Stimulated activated naive B cell treated with anti-CD40 and anti-IgM and Interleukin-4, amounts not matched to agents 10 μg/mL and 1 μg/mL and 100 μg/mL, for 72 hours (primary cell): ENCODE data around the gene DNAAF5.

Experiments used
- ATAC-seq, 2 donors: fragments of 150-1000 bp; cut with Tn5 transposase; replicated peaks; 2 replicates each; pipeline ENCODE4 v1.10.0; 2021; ENCODE audit warnings: moderate library complexity in 1 of 2
- DNase-seq: peaks from one replicate; pipeline ENCODE4 v3.0.0; 2021
- H3K27ac Mint-ChIP-seq: one replicate; pipeline ENCODE4 v1.8.0; 2022; ENCODE audit warnings: mild to moderate bottlenecking, mixed read lengths
- H3K27me3 Mint-ChIP-seq, 2 donors: one replicate each; pipeline ENCODE4 v1.8.0; 2022; ENCODE audit warnings: mixed read lengths in 2 of 2
- H3K36me3 Mint-ChIP-seq, 2 donors: one replicate each; pipeline ENCODE4 v1.8.0; 2022; ENCODE audit warnings: mixed read lengths in 2 of 2, mild to moderate bottlenecking in 1 of 2
- H3K4me1 Mint-ChIP-seq, 2 donors: one replicate each; pipeline ENCODE4 v1.8.0; 2022; ENCODE audit warnings: mixed read lengths in 2 of 2, mild to moderate bottlenecking in 1 of 2
- H3K4me3 Mint-ChIP-seq, 2 donors: one replicate each; pipeline ENCODE4 v1.8.0; 2022; ENCODE audit warnings: mild to moderate bottlenecking in 2 of 2, mixed read lengths in 2 of 2, moderate library complexity in 1 of 2
- H3K9me3 Mint-ChIP-seq, 2 donors: one replicate each; pipeline ENCODE4 v1.8.0; 2022; ENCODE audit warnings: mixed read lengths in 2 of 2, mild to moderate bottlenecking in 1 of 2

Gene DNAAF5

DNA sequence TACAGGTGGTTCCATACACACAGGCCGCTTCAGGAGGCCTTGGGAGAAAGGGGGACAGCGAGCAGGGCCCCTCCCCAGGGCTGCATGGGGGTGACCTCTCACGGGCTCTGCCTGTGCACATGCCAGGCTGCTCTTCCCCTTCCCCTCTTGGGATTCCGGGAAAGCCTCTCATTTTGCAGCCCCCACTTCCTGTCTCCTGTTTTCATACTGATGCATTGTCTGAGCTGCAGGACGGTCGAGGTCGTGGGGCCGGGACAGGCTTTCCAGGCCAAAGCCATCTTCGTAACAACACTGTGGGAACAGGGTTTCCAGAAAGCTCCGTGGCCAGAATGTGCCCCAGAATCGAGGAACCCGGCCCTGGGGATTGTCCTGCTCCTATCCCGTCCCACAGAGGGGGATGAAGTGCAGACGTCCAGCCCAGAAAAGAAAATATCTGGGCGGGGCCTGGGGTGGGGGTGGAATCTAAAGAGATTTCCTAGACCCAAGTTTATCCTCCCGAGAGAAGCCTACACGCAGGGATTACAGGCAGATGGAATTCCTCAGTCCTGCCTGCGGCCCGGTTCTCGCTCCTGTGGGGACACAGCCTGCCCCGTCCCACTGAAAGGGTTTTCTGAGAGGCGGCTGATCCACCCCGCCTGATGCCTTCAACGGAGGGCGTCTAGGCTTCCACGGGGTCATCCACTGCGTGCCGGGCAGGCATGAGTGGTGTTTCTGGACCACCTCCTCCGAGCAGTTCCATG is 29.5 kb upstream of the DNAAF5 start:
- Mint-ChIP-seq H3K4me1 (peaks cover 0 to 3% of the 10 kb centered on the region in 2 donors), H3K9me3 (peaks cover 3 to 4% of the 10 kb centered on the region in 2 donors), H3K36me3 (peaks cover 56 to 73% of the 10 kb centered on the region in 2 donors), H3K27ac (no peak overlapping the region), H3K4me3 (no peak overlapping the region), H3K27me3 (no peaks in the 10 kb centered on the region)
- ATAC-seq (no peak), DNase-seq (no peak)

DNA sequence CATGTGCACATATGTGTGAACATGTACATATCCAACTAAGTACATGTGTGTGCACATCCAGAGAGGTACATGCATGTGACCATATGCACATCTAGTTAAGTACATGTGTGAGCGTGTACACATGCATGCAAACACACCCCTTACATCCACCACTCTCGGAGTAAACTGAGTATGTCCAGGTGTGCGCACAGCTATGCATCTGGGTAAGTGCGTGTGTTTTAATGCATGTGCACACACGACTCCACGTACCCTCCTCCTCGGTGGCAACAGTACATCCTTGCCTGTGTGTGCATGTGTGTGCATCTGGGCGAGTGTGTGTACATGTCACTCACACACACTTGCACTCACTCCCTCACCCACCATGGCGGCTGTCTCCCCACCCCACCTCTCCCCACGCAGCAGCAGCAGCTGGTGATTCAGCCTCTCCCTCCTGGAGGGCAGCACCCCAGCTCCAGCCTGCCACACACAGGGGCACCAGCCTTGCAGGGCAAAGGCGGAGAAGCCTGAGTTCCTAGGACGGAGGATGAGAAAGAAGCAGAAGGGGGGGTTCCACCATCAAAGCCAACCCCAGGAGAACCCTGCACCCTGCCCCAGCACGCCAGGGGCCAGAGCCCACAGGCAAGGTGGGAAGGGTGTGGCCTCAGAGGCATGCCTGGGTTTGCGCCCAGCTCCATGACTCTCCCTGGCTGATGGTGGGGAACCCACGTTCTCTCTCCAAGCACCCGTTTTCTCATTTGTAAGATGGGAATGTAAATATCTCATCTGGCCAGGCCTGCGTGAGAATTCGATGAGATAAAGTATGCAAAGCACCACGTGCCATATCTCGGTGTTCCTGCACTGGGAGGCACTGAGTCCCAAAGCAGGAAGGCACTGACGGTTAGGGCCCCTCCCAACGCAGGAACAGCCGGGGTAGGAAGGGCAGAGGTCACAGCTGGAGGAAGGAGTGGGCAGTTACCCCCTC is 27.7 kb upstream of the DNAAF5 start:
- Mint-ChIP-seq H3K27ac (no peak overlapping the region), H3K9me3 (peaks cover 7 to 9% of the 10 kb centered on the region in 2 donors), H3K36me3 (peaks cover 54 to 73% of the 10 kb centered on the region in 2 donors), H3K4me1 (no peaks in the 10 kb centered on the region), H3K27me3 (no peaks in the 10 kb centered on the region), H3K4me3 (no peak overlapping the region)
- ATAC-seq (no peak), DNase-seq (no peak)

DNA sequence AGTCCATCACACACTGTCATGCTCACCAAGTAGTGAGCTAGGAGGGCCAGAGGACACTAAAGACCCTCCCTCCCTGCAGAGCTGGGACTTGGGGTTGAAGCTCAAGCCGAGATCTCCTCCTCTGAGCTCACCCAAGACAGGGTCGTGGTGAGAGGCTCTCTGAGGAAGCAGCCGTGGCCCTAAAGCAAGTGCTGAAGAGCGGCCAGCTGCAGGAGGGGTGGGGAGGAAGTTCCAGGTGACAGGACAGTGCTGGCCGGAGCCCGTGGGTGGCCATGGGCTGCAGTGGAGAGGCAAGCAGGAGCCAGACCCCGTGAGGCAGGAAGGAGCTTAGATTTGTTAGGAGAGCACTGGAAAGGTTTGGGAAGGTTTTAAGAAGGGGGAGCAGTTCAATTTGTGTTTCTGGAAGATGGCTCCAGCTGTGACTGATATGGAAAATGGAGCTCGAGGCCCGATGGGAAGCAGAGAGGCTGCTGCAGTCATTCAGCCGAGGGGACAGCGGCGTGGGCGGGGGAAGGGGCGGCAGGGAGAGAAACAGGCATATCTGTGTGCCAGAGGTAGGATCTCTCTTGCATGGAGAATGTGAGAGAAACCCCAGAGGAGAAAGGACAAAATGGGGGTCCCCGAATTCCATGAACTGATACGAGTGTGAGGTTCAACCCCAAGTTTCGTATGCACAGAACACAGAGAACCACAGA is 26.9 kb upstream of the DNAAF5 start:
- ATAC-seq (no peak), DNase-seq (no peak)
- Mint-ChIP-seq H3K9me3 (peaks cover 7 to 9% of the 10 kb centered on the region in 2 donors), H3K4me3 (no peak overlapping the region), H3K36me3 (peaks cover 50 to 72% of the 10 kb centered on the region in 2 donors), H3K27ac (no peak overlapping the region), H3K27me3 (no peaks in the 10 kb centered on the region), H3K4me1 (no peaks in the 10 kb centered on the region)

DNA sequence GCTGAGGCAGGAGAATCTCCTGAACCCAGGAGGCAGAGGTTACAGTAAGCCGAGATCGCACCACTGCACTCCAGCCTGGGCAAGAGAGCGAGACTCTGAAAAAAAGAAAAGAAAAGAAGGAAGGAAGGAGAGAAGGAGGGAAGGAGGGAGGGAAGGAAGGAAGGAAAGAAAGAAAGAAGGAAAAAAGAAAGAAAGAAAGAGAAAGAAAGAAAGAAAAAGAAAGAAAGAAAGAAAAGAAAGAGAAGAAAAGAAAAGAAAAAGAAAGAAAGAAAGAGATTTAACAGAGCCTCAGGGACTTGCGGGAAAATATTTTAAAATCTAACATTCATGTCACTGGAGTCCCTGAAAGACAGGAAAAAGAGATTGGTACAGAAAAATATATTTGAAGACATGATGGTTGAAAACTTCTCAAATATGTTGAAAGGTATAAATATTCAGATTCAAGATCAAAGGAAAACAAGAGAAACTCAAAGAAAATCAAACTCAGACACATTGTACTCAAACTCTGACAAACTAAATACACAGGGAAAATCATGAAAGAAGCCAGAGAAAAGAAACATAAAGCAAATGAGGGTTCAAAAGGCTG is 25.3 kb upstream of the DNAAF5 start:
- Mint-ChIP-seq H3K4me3 (no peak overlapping the region), H3K36me3 (peaks cover 45 to 67% of the 10 kb centered on the region in 2 donors), H3K9me3 (peaks cover 7 to 9% of the 10 kb centered on the region in 2 donors), H3K27ac (no peak overlapping the region), H3K4me1 (no peaks in the 10 kb centered on the region), H3K27me3 (no peaks in the 10 kb centered on the region)
- ATAC-seq (no peak), DNase-seq (no peak)

DNA sequence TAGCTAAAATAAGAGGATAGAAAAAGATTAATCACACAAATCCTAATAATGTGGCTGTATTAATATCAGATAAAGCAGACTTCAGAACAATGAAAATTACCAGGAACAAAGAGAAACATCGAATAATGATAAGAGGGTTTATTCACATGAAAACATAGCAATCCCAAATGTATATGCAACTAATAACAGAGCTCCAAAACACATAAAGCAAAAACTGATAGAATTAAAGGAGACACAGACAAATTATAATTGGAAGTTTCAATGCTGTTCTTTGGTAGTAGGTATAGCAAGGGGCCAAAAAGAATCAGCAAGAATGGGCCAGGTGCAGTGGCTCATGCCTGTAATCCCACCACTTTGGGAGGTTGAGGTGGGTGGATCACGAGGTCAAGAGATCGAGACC is 23.4 kb upstream of the DNAAF5 start:
- H3K27ac Mint-ChIP-seq: no peak overlapping the region
- DNase-seq (no peak), ATAC-seq (no peak)
- H3K27me3 Mint-ChIP-seq: no peaks in the 10 kb centered on the region
- H3K4me1 Mint-ChIP-seq: no peaks in the 10 kb centered on the region
- H3K36me3 Mint-ChIP-seq: peaks cover 51 to 74% of the 10 kb centered on the region in 2 donors
- peaks cover 7 to 9% of the 10 kb centered on the region in 2 donors for H3K9me3 Mint-ChIP-seq
- H3K4me3 Mint-ChIP-seq: no peak overlapping the region

DNA sequence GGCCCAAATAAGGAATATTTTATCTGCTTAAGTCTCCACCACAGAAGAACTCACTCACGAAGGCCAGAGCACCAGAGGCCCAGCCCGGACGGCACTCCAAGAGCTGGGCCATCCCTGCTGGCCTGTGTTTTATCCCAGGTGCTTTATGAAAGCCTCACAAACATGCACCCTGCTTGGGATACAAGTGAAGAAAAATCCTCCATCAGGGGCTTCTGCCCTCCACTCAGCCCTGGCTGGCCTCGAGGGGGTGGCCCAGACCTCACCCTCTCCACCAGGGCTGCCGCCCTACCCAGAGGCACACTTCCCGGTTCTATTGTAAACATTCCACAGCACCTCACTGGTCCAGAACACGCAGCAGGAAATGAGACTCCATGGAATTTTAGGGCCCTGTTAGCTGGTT is 19.8 kb upstream of the DNAAF5 start:
- H3K36me3 Mint-ChIP-seq: peaks cover 46 to 61% of the 10 kb centered on the region in 2 donors
- no peak for DNase-seq
- ATAC-seq: no peak
- peaks cover 0 to 5% of the 10 kb centered on the region in 2 donors for H3K4me1 Mint-ChIP-seq
- peaks cover 6 to 9% of the 10 kb centered on the region in 2 donors for H3K9me3 Mint-ChIP-seq
- no peak overlapping the region for H3K27ac Mint-ChIP-seq
- no peaks in the 10 kb centered on the region for H3K27me3 Mint-ChIP-seq
- no peak overlapping the region for H3K4me3 Mint-ChIP-seq

DNA sequence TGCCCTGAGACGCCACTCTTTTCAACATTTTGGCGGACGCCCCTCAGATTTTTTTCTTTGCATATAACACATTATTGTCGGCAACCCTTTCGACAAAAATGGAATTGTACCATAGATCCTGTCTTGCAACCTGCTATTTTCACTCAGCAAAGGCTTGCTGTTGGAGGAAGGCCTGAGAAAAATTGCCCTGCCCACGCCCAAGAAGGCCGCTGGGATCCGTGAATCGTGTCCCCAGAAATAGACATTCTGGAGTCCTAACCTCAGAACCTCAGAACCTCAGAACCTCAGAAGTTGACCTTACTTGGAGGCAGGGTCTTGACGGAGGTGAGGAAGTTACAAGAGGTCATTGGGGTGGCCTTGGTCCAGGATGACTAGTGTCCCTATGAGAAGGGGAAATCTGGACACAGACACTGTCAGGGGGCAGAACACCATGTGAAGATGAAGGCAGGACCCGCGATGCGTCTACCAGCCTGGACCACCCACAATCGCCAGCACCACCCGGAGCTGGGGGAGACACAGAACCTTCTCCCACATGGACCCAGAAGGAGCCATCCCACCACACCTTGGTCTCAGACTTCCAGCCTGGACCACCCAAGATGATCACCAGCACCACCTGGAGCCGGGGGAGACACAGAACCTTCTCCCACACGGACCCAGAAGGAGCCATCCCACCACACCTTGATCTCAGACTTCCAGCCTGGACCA is 19.1 kb upstream of the DNAAF5 start:
- peaks cover 0 to 5% of the 10 kb centered on the region in 2 donors for H3K4me1 Mint-ChIP-seq
- ATAC-seq (no peak), DNase-seq (no peak)
- H3K27ac Mint-ChIP-seq: no peak overlapping the region
- peaks cover 41 to 56% of the 10 kb centered on the region in 2 donors for H3K36me3 Mint-ChIP-seq
- no peaks in the 10 kb centered on the region for H3K27me3 Mint-ChIP-seq
- H3K9me3 Mint-ChIP-seq: peaks cover 6 to 9% of the 10 kb centered on the region in 2 donors
- no peak overlapping the region for H3K4me3 Mint-ChIP-seq

DNA sequence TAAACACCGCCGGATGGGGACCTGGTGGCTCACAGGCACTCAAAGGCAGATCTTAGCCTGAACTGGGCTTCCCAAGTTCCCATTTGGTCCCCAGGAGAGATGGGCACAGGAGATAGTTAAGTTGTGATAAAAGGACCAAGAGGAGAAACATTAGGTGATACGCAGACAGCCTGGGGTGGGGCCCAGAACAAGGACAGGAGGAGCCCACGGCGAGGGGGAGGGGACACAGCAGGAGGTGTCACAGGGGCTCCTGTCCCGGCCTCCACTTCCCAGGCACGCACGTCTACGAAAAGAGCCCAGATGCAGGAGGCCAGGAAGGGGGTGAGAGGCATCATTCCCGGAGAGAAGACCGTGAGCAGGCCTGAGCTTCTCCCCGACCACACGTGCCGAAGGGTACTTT is 16.3 kb upstream of the DNAAF5 start:
- no peak for DNase-seq
- Mint-ChIP-seq H3K27ac (no peak overlapping the region), H3K4me1 (peaks cover 16 to 25% of the 10 kb centered on the region in 2 donors), H3K27me3 (peaks cover 17 to 19% of the 10 kb centered on the region in 2 donors), H3K36me3 (peaks cover 43 to 58% of the 10 kb centered on the region in 2 donors), H3K9me3 (no peaks in the 10 kb centered on the region), H3K4me3 (no peak overlapping the region)
- ATAC-seq: no peak

DNA sequence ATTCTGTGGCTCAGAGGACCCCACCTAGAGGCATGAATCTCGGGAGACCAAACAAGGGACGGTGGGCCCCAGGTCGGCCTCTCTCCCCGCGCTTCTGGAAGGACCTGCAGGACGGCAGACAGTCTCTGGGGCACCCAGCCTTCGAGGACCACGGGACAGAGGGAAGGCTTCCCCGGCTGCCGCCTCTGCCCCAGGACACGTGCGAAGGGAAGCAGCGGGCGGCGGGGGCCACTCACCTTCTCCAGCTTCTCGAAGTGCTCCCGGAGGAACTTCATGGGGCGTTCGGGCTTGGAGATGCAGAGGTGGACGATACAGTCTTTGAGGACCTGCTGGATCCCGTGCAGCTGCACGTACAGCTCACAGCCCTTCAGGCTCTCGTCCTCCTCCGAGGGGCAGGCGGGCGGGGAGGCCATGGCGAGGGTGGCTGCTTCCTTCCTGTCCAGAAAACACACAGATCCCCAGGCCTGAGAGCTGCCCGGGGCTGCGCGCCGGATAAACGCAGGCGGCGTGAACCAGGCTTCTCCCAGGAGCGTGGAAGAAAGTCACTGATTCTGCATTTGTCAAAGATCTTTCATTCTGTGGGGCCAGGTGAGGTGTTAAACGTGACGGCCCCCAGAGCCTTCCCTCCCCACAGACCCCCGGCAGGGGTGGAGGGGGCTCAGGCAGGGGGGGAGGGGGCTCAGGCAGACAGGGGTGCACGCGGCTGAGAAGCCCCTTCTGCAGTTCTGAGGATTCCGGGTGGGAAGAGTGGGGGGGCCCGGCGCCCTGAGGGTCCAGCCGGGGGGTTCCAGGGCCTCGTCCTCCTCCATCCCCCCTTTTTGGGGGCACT is 15.2 kb upstream of the DNAAF5 start:
- H3K9me3 Mint-ChIP-seq: no peaks in the 10 kb centered on the region
- H3K4me1 Mint-ChIP-seq: peaks cover 18 to 25% of the 10 kb centered on the region in 2 donors
- no peak for DNase-seq
- peaks cover 17 to 19% of the 10 kb centered on the region in 2 donors for H3K27me3 Mint-ChIP-seq
- H3K36me3 Mint-ChIP-seq: peaks cover 49 to 64% of the 10 kb centered on the region in 2 donors
- H3K4me3 Mint-ChIP-seq: peak overlapping the region; percentile 61
- no peak for ATAC-seq
- H3K27ac Mint-ChIP-seq: peak overlapping the region; percentile 37

DNA sequence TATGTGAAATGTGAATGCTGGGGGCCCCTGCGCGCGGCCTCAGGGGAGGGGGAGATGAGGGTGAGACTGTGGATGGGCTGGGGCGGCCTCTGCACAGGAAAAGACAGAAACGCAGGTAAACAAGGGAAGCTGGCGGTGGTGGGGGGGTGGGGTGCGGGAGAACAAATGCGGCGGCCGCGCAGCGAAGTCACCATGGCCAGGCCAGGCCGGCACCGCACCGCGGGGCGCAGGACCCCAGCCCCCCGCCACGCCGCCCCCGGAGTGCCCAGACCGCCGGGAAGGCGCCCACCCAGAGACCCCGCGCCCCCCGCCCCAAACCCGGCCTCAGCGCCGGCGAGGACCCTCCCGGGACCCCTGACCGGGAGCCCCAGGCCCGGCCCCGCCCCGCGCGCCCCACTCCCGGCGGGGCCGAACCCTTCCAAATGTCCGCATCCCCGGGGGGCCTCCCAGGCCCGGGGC is 14.5 kb upstream of the DNAAF5 start:
- Mint-ChIP-seq H3K27me3 (peaks cover 17 to 19% of the 10 kb centered on the region in 2 donors), H3K36me3 (peaks cover 51 to 67% of the 10 kb centered on the region in 2 donors), H3K4me1 (peaks cover 23 to 31% of the 10 kb centered on the region in 2 donors), H3K9me3 (no peaks in the 10 kb centered on the region), H3K27ac (peak overlapping the region; percentile 37), H3K4me3 (peak overlapping the region; percentile 39 to 61)
- no peak for DNase-seq
- no peak for ATAC-seq

DNA sequence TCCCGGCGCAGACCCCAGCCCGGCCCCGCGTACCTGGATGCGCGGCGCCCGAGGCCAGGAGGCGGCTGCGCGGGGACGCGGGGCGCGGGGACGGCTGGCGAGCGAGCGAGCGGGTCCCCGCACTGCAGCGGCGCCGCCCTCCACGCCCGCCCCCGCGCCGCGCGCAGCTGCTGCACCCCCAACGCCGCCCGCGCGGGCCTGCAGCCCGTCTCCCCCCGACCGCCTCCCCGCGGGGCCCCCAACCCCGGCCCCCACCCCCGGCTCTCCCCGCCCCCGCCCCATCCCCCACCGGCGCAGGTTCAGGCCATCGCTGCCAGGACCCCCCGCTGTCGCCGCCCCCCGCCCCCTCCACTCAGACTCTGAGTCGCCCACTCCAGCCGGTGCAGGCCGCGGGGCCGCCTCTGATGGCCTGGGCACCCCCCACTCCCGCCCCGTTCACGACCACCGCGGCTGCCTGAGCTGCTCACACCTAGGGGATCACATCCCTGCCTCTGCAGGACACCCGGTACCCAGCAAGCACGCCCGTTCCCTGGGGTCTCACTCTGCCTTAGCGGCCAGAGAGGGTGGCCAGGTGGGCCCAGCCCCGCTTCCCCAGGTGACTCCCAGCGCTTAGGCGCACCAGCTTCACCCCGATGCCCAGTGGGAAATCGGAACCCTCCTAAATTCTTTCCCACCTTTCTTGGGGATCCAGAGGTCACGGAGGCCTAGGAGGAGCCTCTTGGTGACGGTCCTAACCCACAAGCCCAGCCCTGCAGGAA is 13.9 kb upstream of the DNAAF5 start:
- H3K4me1 Mint-ChIP-seq: peaks cover 26 to 38% of the 10 kb centered on the region in 2 donors
- ATAC-seq (peak; percentile 46 to 66), DNase-seq (no peak)
- H3K27me3 Mint-ChIP-seq: peaks cover 17 to 19% of the 10 kb centered on the region in 2 donors
- peak overlapping the region; percentile 69 to 76 for H3K4me3 Mint-ChIP-seq
- peak overlapping the region; percentile 37 for H3K27ac Mint-ChIP-seq
- H3K36me3 Mint-ChIP-seq: peaks cover 48 to 65% of the 10 kb centered on the region in 2 donors
- H3K9me3 Mint-ChIP-seq: peaks cover 0 to 1% of the 10 kb centered on the region in 2 donors

DNA sequence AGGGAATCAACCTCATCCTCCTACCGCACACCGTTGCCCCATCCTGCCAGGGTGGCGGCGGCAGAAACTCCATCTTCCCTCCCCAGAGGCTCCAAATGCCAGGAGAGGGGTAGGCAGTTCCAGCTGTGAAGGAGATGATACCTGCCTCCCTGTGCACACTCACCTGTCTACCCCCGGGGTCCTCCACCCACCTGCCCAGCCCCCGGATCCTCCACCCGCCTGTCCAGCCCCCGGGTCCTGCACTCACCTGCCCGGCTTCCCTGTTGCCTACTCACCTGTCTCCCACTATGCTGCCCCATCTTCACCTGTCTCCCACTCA is 13.4 kb upstream of the DNAAF5 start:
- H3K36me3 Mint-ChIP-seq: peaks cover 43 to 60% of the 10 kb centered on the region in 2 donors
- peaks cover 0 to 1% of the 10 kb centered on the region in 2 donors for H3K9me3 Mint-ChIP-seq
- H3K4me1 Mint-ChIP-seq: peaks cover 28 to 41% of the 10 kb centered on the region in 2 donors
- no peak for DNase-seq
- H3K4me3 Mint-ChIP-seq: peak overlapping the region; percentile 74 to 76
- ATAC-seq: no peak
- H3K27ac Mint-ChIP-seq: no peak overlapping the region
- H3K27me3 Mint-ChIP-seq: peaks cover 17 to 19% of the 10 kb centered on the region in 2 donors
